Mammary epithelial cell (primary cell): ENCODE data around the gene PPFIBP2.

ENCODE experiments used
- EZH2 ChIP-seq: IDR thresholded peaks from 2 replicates; pipeline ENCODE4 v1.6.1; 2012; ENCODE audit warnings: low read length, inconsistent platforms, borderline replicate concordance
- TF ChIP-seq, protein P1 (sequence below), 2 donors: IDR thresholded peaks in 1 of 2; conservative IDR thresholded peaks in 1 of 2; 2 replicates each; pipeline ENCODE4 v1.5.1; 2011 to 2012; ENCODE audit warnings: inconsistent platforms in 2 of 2, low read length in 2 of 2, mild to moderate bottlenecking in 2 of 2, control low read depth in 1 of 2, low read depth in 1 of 2; ENCODE audit not compliant: insufficient read depth in 1 of 2; ENCODE audit errors: extremely low read depth in 1 of 2

DNA sequence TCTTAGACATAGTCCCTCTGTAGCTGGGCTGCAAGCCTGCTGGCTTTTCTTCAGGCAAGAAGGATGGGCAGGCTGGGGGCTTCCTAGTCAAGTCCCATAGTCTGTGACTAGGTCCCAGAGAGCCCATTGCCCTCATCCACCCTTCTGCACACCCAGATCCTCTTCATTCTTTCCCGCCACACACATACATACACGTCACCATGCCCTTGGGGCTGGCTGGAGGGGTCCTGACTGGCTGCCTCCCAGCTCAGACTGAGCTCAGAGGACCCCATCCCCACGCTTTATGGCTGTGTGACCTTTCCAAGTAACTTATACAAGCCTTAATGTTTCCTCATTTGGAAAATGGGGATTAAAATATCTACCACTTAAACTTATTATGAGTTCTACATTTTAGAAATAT lies 13.5 kb upstream of the PPFIBP2 start:
- TF ChIP-seq, protein P1, sequence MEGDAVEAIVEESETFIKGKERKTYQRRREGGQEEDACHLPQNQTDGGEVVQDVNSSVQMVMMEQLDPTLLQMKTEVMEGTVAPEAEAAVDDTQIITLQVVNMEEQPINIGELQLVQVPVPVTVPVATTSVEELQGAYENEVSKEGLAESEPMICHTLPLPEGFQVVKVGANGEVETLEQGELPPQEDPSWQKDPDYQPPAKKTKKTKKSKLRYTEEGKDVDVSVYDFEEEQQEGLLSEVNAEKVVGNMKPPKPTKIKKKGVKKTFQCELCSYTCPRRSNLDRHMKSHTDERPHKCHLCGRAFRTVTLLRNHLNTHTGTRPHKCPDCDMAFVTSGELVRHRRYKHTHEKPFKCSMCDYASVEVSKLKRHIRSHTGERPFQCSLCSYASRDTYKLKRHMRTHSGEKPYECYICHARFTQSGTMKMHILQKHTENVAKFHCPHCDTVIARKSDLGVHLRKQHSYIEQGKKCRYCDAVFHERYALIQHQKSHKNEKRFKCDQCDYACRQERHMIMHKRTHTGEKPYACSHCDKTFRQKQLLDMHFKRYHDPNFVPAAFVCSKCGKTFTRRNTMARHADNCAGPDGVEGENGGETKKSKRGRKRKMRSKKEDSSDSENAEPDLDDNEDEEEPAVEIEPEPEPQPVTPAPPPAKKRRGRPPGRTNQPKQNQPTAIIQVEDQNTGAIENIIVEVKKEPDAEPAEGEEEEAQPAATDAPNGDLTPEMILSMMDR (conservative IDR thresholded peaks at IDR 0.05 in 1 of 2, IDR thresholded peaks at IDR 0.05 in 1 of 2; ENCODE audit: extremely low read depth in 1 of 2, insufficient read depth in 1 of 2, low read depth in 1 of 2, low read length in 2 of 2), result no peak
- no peak for TF ChIP-seq EZH2
